KOPT-K1 (cell line): ENCODE data around the gene LRRC73.
"Not testable (repeated sequence)": the region's sequence is repeated elsewhere in the genome, so short reads cannot be mapped to it uniquely, and the experiment has no call there.

ENCODE experiments used
- H3K27ac ChIP-seq: fragments of 200-600 bp; sonication (generic); 2 replicates; pipeline ENCODE4 v1.5.1; 2016; ENCODE audit warnings: antibody characterized with exemption, mild to moderate bottlenecking, low read depth, low read length; ENCODE audit not compliant: poor library complexity, severe bottlenecking
- H3K36me3 ChIP-seq: fragments of 200-600 bp; sonication (generic); 2 replicates; pipeline ENCODE4 v1.5.1; 2017; ENCODE audit warnings: antibody characterized with exemption, mild to moderate bottlenecking, low read length, moderate library complexity; ENCODE audit not compliant: insufficient read depth
- H3K9me3 ChIP-seq: fragments of 200-600 bp; sonication (generic); 2 replicates; pipeline ENCODE4 v1.5.1; 2017; ENCODE audit warnings: antibody characterized with exemption, low read length, mild to moderate bottlenecking; ENCODE audit not compliant: insufficient read depth, poor library complexity, severe bottlenecking

The LRRC73 gene

GRCh38 chr6:43502666-43503065, 7.5 kb downstream of the LRRC73 start:
- Histone ChIP-seq H3K9me3 (no peaks in the 10 kb centered on the region), H3K36me3 (peaks cover 85% of the 10 kb centered on the region), H3K27ac (no peak overlapping the region)

- no peaks in the 10 kb centered on the region for H3K9me3 ChIP-seq
- peaks cover 85% of the 10 kb centered on the region for H3K36me3 ChIP-seq
- H3K27ac ChIP-seq, result no peak overlapping the region
Measured at GRCh38 chr6:43500921-43501320, 9.2 kb downstream of the LRRC73 start.

GRCh38 chr6:43499028-43499815, 10.9 kb downstream of the LRRC73 start:
- Histone ChIP-seq H3K9me3 (no peaks in the 10 kb centered on the region), H3K36me3 (peaks cover 68% of the 10 kb centered on the region), H3K27ac (no peak overlapping the region)

GRCh38 chr6:43498291-43498690, 11.9 kb downstream of the LRRC73 start:
- H3K36me3 ChIP-seq, result peaks cover 60% of the 10 kb centered on the region
- not testable (repeated sequence) for H3K27ac ChIP-seq, H3K9me3 ChIP-seq

GRCh38 chr6:43497689-43498088, 12.5 kb downstream of the LRRC73 start:
- H3K9me3 ChIP-seq, result no peaks in the 10 kb centered on the region

GRCh38 chr6:43497129-43497396, 13.1 kb downstream of the LRRC73 start:
- Histone ChIP-seq H3K36me3 (peaks cover 51% of the 10 kb centered on the region), H3K27ac (no peak overlapping the region), H3K9me3 (no peaks in the 10 kb centered on the region)

More at GRCh38 chr6:43497689-43498088, 12.5 kb downstream of the LRRC73 start:
- Histone ChIP-seq H3K27ac (no peak overlapping the region), H3K36me3 (peaks cover 57% of the 10 kb centered on the region)

- Histone ChIP-seq H3K27ac (no peak overlapping the region), H3K9me3 (no peaks in the 10 kb centered on the region), H3K36me3 (peaks cover 45% of the 10 kb centered on the region)
Measured at GRCh38 chr6:43496370-43497128, 13.6 kb downstream of the LRRC73 start.

- Histone ChIP-seq H3K9me3 (no peaks in the 10 kb centered on the region), H3K27ac (no peak overlapping the region), H3K36me3 (peaks cover 35% of the 10 kb centered on the region)
Measured at GRCh38 chr6:43495409-43495941, 14.7 kb downstream of the LRRC73 start.

GRCh38 chr6:43494766-43495165, 15.4 kb downstream of the LRRC73 start:
- H3K9me3 ChIP-seq, result no peaks in the 10 kb centered on the region
- no peak overlapping the region for H3K27ac ChIP-seq
- peaks cover 34% of the 10 kb centered on the region for H3K36me3 ChIP-seq

GRCh38 chr6:43494321-43494720, 15.8 kb downstream of the LRRC73 start:
- Histone ChIP-seq H3K36me3 (peaks cover 34% of the 10 kb centered on the region), H3K9me3 (no peaks in the 10 kb centered on the region), H3K27ac (no peak overlapping the region)

- H3K9me3 ChIP-seq, result no peaks in the 10 kb centered on the region
- peaks cover 29% of the 10 kb centered on the region for H3K36me3 ChIP-seq
- H3K27ac ChIP-seq, result no peak overlapping the region
Measured at GRCh38 chr6:43493833-43494232, 16.3 kb downstream of the LRRC73 start.

- Histone ChIP-seq H3K36me3 (peaks cover 25% of the 10 kb centered on the region), H3K9me3 (no peaks in the 10 kb centered on the region), H3K27ac (no peak overlapping the region)
Measured at GRCh38 chr6:43493230-43493629, 16.9 kb downstream of the LRRC73 start.

GRCh38 chr6:43492673-43493072, 17.5 kb downstream of the LRRC73 start:
- Histone ChIP-seq H3K36me3 (peaks cover 20% of the 10 kb centered on the region), H3K27ac (no peak overlapping the region), H3K9me3 (no peaks in the 10 kb centered on the region)

- Histone ChIP-seq H3K36me3 (peaks cover 14% of the 10 kb centered on the region; the same call in 1 of the 2 replicates), H3K9me3 (no peaks in the 10 kb centered on the region), H3K27ac (no peak overlapping the region)
Measured at GRCh38 chr6:43491750-43492661, 18.1 kb downstream of the LRRC73 start.

GRCh38 chr6:43490523-43490939, 19.6 kb downstream of the LRRC73 start:
- Histone ChIP-seq H3K27ac (no peak overlapping the region), H3K9me3 (no peaks in the 10 kb centered on the region), H3K36me3 (peaks cover 14% of the 10 kb centered on the region; the same call in 1 of the 2 replicates)
